Measurements from ENCODE around the gene GULP1.

Gene GULP1

DNA sequence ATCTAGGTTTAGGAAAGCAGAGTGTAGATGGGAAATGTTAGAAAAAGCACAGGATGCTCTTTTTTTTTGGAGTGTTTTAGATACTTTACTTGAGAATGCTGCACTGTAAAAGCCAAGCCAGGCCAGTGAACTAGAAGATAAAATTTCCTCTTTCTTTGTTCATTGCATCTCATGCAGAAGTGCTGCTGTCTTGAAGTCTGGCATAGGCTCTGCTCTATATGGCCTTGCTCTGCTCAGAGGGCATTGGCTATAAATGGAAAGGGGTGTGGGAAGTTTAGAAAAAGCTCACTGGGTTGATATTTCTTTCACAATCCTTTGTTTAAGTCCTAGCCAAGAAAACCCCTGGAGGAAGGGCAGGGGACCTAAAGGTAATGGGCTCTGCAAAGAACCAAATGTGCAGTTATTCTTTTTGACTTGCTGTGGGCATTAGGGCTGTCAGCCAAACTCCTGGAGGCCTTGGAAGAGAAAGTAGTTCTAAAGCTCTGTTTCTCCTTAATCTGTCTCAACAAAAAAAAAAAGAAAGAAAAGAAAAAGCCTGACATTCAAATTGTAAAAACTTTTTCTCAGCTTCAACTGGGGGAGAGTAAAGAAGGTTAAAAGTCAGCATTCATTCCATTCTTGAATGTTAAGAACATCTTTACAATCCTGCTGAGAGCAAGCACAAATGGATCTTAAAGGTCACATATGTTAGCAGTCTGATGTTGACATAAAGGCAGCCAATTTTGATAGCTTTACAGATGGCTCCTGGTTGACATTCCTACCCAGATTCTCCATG is 338.3 kb downstream of the GULP1 start:
- DNase-seq (ENCODE audit: low read depth in 1 of 2, low spot score in 1 of 2) = no peak

DNA sequence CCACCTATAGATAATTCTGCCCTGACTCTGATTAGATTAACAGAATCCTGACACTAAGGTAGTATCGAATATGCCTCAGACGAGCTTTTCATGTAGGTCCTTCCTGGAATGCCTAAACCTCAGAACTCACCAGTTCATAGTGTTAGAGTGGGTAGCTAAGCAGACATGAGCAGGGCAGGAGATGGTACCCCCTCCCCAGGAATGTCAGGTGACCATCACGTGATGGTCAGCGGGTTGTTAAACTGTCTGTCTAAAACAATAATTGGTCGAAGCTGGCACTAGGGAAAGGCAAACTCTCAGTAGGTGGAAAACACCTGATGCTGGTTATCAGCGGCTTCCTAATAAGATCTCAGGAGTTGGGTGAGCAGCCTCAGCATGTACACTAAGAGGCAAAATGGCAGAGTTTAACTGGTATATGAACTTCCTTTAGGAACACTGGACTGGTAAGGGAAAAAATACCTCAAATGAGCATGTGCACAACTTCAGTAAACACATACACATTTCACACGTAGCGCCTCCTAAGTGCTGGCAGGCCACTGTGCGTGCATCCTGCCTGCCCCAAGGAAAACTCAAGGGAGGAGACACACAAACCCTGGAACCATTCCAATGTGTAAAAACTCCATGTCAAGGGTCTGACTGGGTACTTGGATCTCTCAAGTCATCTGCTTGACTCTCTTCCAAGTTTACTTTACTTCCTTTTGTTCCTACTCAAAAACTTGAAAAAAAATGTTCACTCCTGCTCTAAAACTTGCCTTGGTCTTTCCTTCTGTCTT is 339.5 kb downstream of the GULP1 start:
- DNase-seq (ENCODE audit: low read depth in 1 of 2, low spot score in 1 of 2) = no peak

DNA sequence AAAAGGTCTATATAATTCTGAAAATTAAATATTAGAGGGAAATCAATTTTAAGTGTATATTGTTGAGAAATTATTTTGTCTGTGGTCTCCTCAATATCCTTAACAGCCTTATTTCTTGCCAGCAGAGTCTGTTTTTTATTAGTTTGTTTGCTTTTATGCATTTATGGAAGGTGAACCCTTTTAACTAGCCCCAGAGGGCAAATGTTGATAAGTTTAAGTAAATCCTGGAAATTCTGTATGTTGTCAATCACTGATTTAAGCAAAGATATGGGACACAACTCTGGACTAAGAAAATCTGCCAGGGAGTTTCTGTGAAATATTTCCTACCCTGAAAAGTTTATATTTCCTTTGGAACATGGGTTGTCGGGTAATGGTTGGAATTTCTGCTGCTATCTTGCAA is 343.0 kb downstream of the GULP1 start:
- DNase-seq (ENCODE audit: low read depth in 1 of 2, low spot score in 1 of 2) = no peak
